ENCODE data around the gene CETP. TPM values are rescaled to one million over a fixed set of nuclear protein-coding genes. Genes with fewer than 3 reads are reported as not detected.

CETP gene
- total and polyA plus RNA-seq, 9 of the 15 experiments (the other 6 are each of a cell fraction or from before 2014, with no cell fraction given), result 0.07 to 0.11 TPM; not detected in 7

- no peak for TF ChIP-seq RREB1 (CRISPR knock-in tag; IDR thresholded peaks at IDR 0.05)
Observed at GRCh38 chr16:56971768-56972043, 10.0 kb downstream of the CETP start (continued).

- no TSS peak for BruUV-seq (replicated peaks)
- DNase-seq (ENCODE audit: extremely low read depth in 1 of 4, low spot score in 3 of 4) (no peak), ATAC-seq (peak; percentile 39; the same call in 1 of the 3 replicates), FAIRE-seq (no peak)
- H3K27me3 ChIP-seq (ENCODE audit: control insufficient read depth in 2 of 2, insufficient read depth in 2 of 2, low read length in 2 of 2), result peaks cover 28 to 52% of the 10 kb centered on the region in 2 experiments; a peak in 4 of 5 replicates
- no peaks in the 10 kb centered on the region for H3K79me2 ChIP-seq (ENCODE audit: control insufficient read depth, insufficient read depth, low read length)
- no peak overlapping the region for H3K4me3 ChIP-seq
- no peaks in the 10 kb centered on the region for H3K36me3 ChIP-seq (ENCODE audit: control insufficient read depth, insufficient read depth, low read length)
- CTCF ChIA-PET (ENCODE audit: low intra/inter-chr PET ratio), result no interaction called here
- H3K9ac ChIP-seq (ENCODE audit: insufficient read depth in 1 of 2, low read depth in 2 of 2, low read length in 2 of 2), result no peak overlapping the region
- POLR2A ChIA-PET, result interaction anchor here (0.6 to 1.4 kb wide), 7 partner anchors 11 to 120 kb away, joined by 3 to 7 read pairs (median 4); partner anchors contain the start of genes CETP and CPNE2
- WGBS (ENCODE audit: insufficient coverage, low coverage, missing lambda C conversion rate), result 2% methylated on average over 18 of the region's 18 CpGs
- intact Hi-C loops (cut with micrococcal nuclease) (no loop called here), in situ Hi-C loops (cut with MboI) (no loop called here)
- H3K4me2 ChIP-seq (ENCODE audit: insufficient read depth, low read length), result no peak overlapping the region
- H3K9me3 ChIP-seq (replicated peaks; ENCODE audit: control insufficient read depth, insufficient read depth, low read depth, low read length), result peaks cover 2% of the 10 kb centered on the region; the same call in 1 of the 2 replicates
- H3K27ac ChIP-seq (ENCODE audit: extremely low read depth, low read depth, low read length), result no peak overlapping the region
- H4K20me1 ChIP-seq (replicated peaks; ENCODE audit: control insufficient read depth, insufficient read depth, low read length), result no peaks in the 10 kb centered on the region
- H2AFZ ChIP-seq (ENCODE audit: low read depth, low read length), result no peak overlapping the region
- H3K9me1 ChIP-seq (ENCODE audit: control insufficient read depth, insufficient read depth, low read length), result no peaks in the 10 kb centered on the region
- peaks cover 0 to 5% of the 10 kb centered on the region in 2 experiments; a peak in 3 of 5 replicates for H3K4me1 ChIP-seq (replicated peaks in 1 of 2; ENCODE audit: control insufficient read depth in 2 of 2, insufficient read depth in 2 of 2, low read length in 2 of 2)
- TF ChIP-seq PBX2 (CRISPR knock-in tag; IDR thresholded peaks at IDR 0.05; ENCODE audit: low read depth) (no peak), PBX2 (tag; conservative IDR thresholded peaks at IDR 0.05; ENCODE audit: low read depth) (no peak), ERF (CRISPR knock-in tag; IDR thresholded peaks at IDR 0.05) (no peak), ZNF395 (CRISPR knock-in tag; IDR thresholded peaks at IDR 0.05) (no peak), ZBTB7A (IDR thresholded peaks at IDR 0.05; ENCODE audit: borderline replicate concordance, control insufficient read depth, low read depth, low read length) (no peak), CBX3 (IDR thresholded peaks at IDR 0.05; ENCODE audit: borderline replicate concordance in 1 of 2, low read length in 2 of 2) (no peak), FOXJ3 (CRISPR knock-in tag; IDR thresholded peaks at IDR 0.05) (no peak), MAFK (IDR thresholded peaks at IDR 0.05; ENCODE audit: low read length) (no peak)
Observed at GRCh38 chr16:56972403-56973293, 10.9 kb downstream of the CETP start.

Data from K562 (cell line).